Stimulated activated CD8-positive, alpha-beta memory T cell treated with anti-CD3 and anti-CD28 coated beads, Interleukin-7, amount 100 ng/mL, for 48 hours (primary cell): ENCODE measurements around the gene XDH.

Source experiments
- DNase-seq, 2 donors: peaks; one replicate each; pipeline ENCODE4 v3.0.0-alpha.2; 2020; ENCODE audit warnings: low read depth in 1 of 2; ENCODE audit errors: extremely low read depth in 1 of 2

The XDH gene

GRCh38 chr2:31414601-31415241 lies at the start of gene XDH:
XDH (minus strand) TSS chr2:31414742; CDS start chr2:31414666, 76 bp downstream.
- DNase-seq = no peak

GRCh38 chr2:31457651-31458050 lies 43.1 kb upstream of the XDH start:
- DNase-seq = no peak

GRCh38 chr2:31446848-31447247 lies 32.3 kb upstream of the XDH start:
- no peak for DNase-seq

GRCh38 chr2:31442376-31442775 lies 27.8 kb upstream of the XDH start:
- no peak for DNase-seq

GRCh38 chr2:31440764-31441163 lies 26.2 kb upstream of the XDH start:
- DNase-seq = no peak

- DNase-seq = no peak
Observed at GRCh38 chr2:31434911-31435310, 20.4 kb upstream of the XDH start.

GRCh38 chr2:31433541-31433940 lies 19.0 kb upstream of the XDH start:
- DNase-seq = no peak

- DNase-seq = no peak
Observed at GRCh38 chr2:31430439-31431165, 16.1 kb upstream of the XDH start.

- DNase-seq = peak in 1 of 2 donors; percentile 40
Observed at GRCh38 chr2:31429759-31430438, 15.4 kb upstream of the XDH start.

- DNase-seq = no peak
Observed at GRCh38 chr2:31429040-31429439, 14.5 kb upstream of the XDH start.

GRCh38 chr2:31428001-31428418 lies 13.5 kb upstream of the XDH start:
- DNase-seq = no peak

- no peak for DNase-seq
Observed at GRCh38 chr2:31426096-31426495, 11.6 kb upstream of the XDH start.

GRCh38 chr2:31421634-31422033 lies 7.1 kb upstream of the XDH start:
- DNase-seq = no peak

GRCh38 chr2:31420936-31421335 lies 6.4 kb upstream of the XDH start:
- no peak for DNase-seq

- DNase-seq = no peak
Observed at GRCh38 chr2:31419386-31419785, 4.8 kb upstream of the XDH start.

GRCh38 chr2:31415421-31415820 lies 879 bp upstream of the XDH start:
- DNase-seq = no peak

GRCh38 chr2:31413862-31414550 lies 536 bp downstream of the XDH start:
- DNase-seq = no peak

- DNase-seq = no peak
Observed at GRCh38 chr2:31413025-31413424, 1.5 kb downstream of the XDH start.

- no peak for DNase-seq
Observed at GRCh38 chr2:31411771-31412170, 2.8 kb downstream of the XDH start.

GRCh38 chr2:31406593-31407385 lies 7.8 kb downstream of the XDH start:
- DNase-seq = no peak

- no peak for DNase-seq
Observed at GRCh38 chr2:31404827-31405226, 9.7 kb downstream of the XDH start.
